ENCODE data around the gene AUTS2. TPM values are rescaled to one million over a fixed set of nuclear protein-coding genes. Genes with fewer than 3 reads are reported as not detected.

AUTS2 gene
- total and polyA plus RNA-seq, 9 of the 15 experiments (the other 6 are each of a cell fraction or from before 2014, with no cell fraction given): 0.58 TPM; not detected in 8

- Histone ChIP-seq H3K9me1 (ENCODE audit: control insufficient read depth, insufficient read depth, low read length) (no peaks in the 10 kb centered on the region), H3K9me3 (replicated peaks; ENCODE audit: control insufficient read depth, insufficient read depth, low read depth, low read length) (no peaks in the 10 kb centered on the region), H3K27ac (ENCODE audit: extremely low read depth, low read depth, low read length) (no peak overlapping the region), H3K79me2 (ENCODE audit: control insufficient read depth, insufficient read depth, low read length) (no peaks in the 10 kb centered on the region), H3K36me3 (ENCODE audit: control insufficient read depth, insufficient read depth, low read length) (no peaks in the 10 kb centered on the region), H3K4me1 (replicated peaks in 1 of 2; ENCODE audit: control insufficient read depth in 2 of 2, insufficient read depth in 2 of 2, low read length in 2 of 2) (no peaks in the 10 kb centered on the region), H3K4me3 (no peak overlapping the region), H3K27me3 (ENCODE audit: control insufficient read depth in 2 of 2, insufficient read depth in 2 of 2, low read length in 2 of 2) (peaks cover 4 to 26% of the 10 kb centered on the region in 2 experiments; a peak in 4 of 5 replicates), H2AFZ (ENCODE audit: low read depth, low read length) (no peak overlapping the region), H4K20me1 (replicated peaks; ENCODE audit: control insufficient read depth, insufficient read depth, low read length) (no peaks in the 10 kb centered on the region; the same call in 1 of the 2 replicates), H3K4me2 (ENCODE audit: insufficient read depth, low read length) (no peak overlapping the region), H3K9ac (ENCODE audit: insufficient read depth in 1 of 2, low read depth in 2 of 2, low read length in 2 of 2) (no peak overlapping the region)
- WGBS (ENCODE audit: insufficient coverage, low coverage, missing lambda C conversion rate): 3% methylated on average over 4 of the region's 4 CpGs
- intact Hi-C loops (cut with micrococcal nuclease): no loop called here
- BruUV-seq (replicated peaks): no TSS peak
- FAIRE-seq: peak; percentile 35
- DNase-seq (ENCODE audit: extremely low read depth in 1 of 4, low spot score in 3 of 4): peak in 3 of 4 experiments; percentile 46 to 78 (median 77)
- TF ChIP-seq RAD51 (IDR thresholded peaks at IDR 0.05; ENCODE audit: borderline replicate concordance, low read depth) (peak; percentile 62; the same call in 1 of the 2 replicates), ZBTB11 (CRISPR knock-in tag; IDR thresholded peaks at IDR 0.05) (no peak), NFXL1 (CRISPR knock-in tag; IDR thresholded peaks at IDR 0.05) (no peak), PRMT5 (CRISPR knock-in tag; IDR thresholded peaks at IDR 0.05) (no peak), COPS2 (conservative IDR thresholded peaks at IDR 0.05) (no peak), XRCC3 (IDR thresholded peaks at IDR 0.05) (no peak), CBFA2T2 (conservative IDR thresholded peaks at IDR 0.05) (0 out of 2 replicates have a peak, but pooled peaks have one; percentile 8), MED1 (CRISPR knock-in tag; IDR thresholded peaks at IDR 0.05; ENCODE audit: borderline replicate concordance) (no peak), ELK1 (CRISPR knock-in tag; IDR thresholded peaks at IDR 0.05) (no peak), SRSF1 (IDR thresholded peaks at IDR 0.05; ENCODE audit: low read depth, low read length) (no peak), TOE1 (IDR thresholded peaks at IDR 0.05; ENCODE audit: borderline replicate concordance) (peak; percentile 70; the same call in 1 of the 2 replicates), TOE1 (CRISPR knock-in tag; IDR thresholded peaks at IDR 0.05; ENCODE audit: borderline replicate concordance, low read depth) (no peak)
- TF ChIP-seq, protein P1, sequence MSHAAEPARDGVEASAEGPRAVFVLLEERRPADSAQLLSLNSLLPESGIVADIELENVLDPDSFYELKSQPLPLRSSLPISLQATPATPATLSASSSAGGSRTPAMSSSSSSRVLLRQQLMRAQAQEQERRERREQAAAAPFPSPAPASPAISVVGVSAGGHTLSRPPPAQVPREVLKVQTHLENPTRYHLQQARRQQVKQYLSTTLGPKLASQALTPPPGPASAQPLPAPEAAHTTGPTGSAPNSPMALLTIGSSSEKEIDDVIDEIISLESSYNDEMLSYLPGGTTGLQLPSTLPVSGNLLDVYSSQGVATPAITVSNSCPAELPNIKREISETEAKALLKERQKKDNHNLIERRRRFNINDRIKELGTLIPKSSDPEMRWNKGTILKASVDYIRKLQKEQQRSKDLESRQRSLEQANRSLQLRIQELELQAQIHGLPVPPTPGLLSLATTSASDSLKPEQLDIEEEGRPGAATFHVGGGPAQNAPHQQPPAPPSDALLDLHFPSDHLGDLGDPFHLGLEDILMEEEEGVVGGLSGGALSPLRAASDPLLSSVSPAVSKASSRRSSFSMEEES (CRISPR knock-in tag; IDR thresholded peaks at IDR 0.05): peak; percentile 45
- TF ChIP-seq, protein P2, sequence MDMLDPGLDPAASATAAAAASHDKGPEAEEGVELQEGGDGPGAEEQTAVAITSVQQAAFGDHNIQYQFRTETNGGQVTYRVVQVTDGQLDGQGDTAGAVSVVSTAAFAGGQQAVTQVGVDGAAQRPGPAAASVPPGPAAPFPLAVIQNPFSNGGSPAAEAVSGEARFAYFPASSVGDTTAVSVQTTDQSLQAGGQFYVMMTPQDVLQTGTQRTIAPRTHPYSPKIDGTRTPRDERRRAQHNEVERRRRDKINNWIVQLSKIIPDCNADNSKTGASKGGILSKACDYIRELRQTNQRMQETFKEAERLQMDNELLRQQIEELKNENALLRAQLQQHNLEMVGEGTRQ (CRISPR knock-in tag; IDR thresholded peaks at IDR 0.05): peak; percentile 66
- no peak for ATAC-seq
- ChIA-PET POLR2A (no interaction called here), CTCF (ENCODE audit: low intra/inter-chr PET ratio) (no interaction called here)
- in situ Hi-C loops (cut with MboI): no loop called here
Observed at GRCh38 chr7:70706204-70706603, 1107.9 kb downstream of the AUTS2 start.
